Muscle layer of duodenum (tissue), 2 donors: ENCODE data around the gene CD8B2.

ENCODE experiments used
- H3K27ac ChIP-seq: one replicate; pipeline ENCODE4 v1.7.0; 2013; ENCODE audit warnings: mild to moderate bottlenecking, low read length
- H3K27me3 ChIP-seq: one replicate; pipeline ENCODE4 v1.7.0; 2013; ENCODE audit warnings: low read depth, mild to moderate bottlenecking, control low read depth, low read length
- H3K36me3 ChIP-seq, 2 donors: one replicate each; pipeline ENCODE4 v1.7.0; 2013; ENCODE audit warnings: low read length in 2 of 2, control low read depth in 1 of 2, mild to moderate bottlenecking in 1 of 2; ENCODE audit not compliant: insufficient read depth in 2 of 2, control insufficient read depth in 1 of 2
- H3K4me1 ChIP-seq, 2 donors: one replicate each; pipeline ENCODE4 v1.7.0; 2013; ENCODE audit warnings: low read length in 2 of 2, mild to moderate bottlenecking in 2 of 2, control low read depth in 1 of 2, moderate library complexity in 1 of 2; ENCODE audit not compliant: insufficient read depth in 2 of 2, control insufficient read depth in 1 of 2
- H3K4me3 ChIP-seq, 2 donors: one replicate each; pipeline ENCODE4 v1.7.0; 2013; ENCODE audit warnings: low read length in 2 of 2, low read depth in 1 of 2, mild to moderate bottlenecking in 1 of 2
- H3K9me3 ChIP-seq, 2 donors: one replicate each; pipeline ENCODE4 v1.7.0; 2013; ENCODE audit warnings: low read length in 2 of 2, control low read depth in 1 of 2, mild to moderate bottlenecking in 1 of 2; ENCODE audit not compliant: control insufficient read depth in 1 of 2
- donor health status: healthy.

CD8B2 gene

GRCh38 chr2:106516436-106516835, 29.3 kb downstream of the CD8B2 start:
- Histone ChIP-seq H3K27me3 (no peaks in the 10 kb centered on the region), H3K36me3 (no peaks in the 10 kb centered on the region), H3K4me1 (no peaks in the 10 kb centered on the region), H3K27ac (no peak overlapping the region), H3K4me3 (no peak overlapping the region), H3K9me3 (no peaks in the 10 kb centered on the region)

- no peaks in the 10 kb centered on the region for H3K27me3 ChIP-seq
- H3K36me3 ChIP-seq, result no peaks in the 10 kb centered on the region
- H3K27ac ChIP-seq, result no peak overlapping the region
- no peaks in the 10 kb centered on the region for H3K9me3 ChIP-seq
- no peak overlapping the region for H3K4me3 ChIP-seq
- H3K4me1 ChIP-seq, result no peaks in the 10 kb centered on the region
Measured at GRCh38 chr2:106516864-106517263, 29.7 kb downstream of the CD8B2 start.

- Histone ChIP-seq H3K36me3 (no peaks in the 10 kb centered on the region), H3K4me3 (no peak overlapping the region), H3K4me1 (no peaks in the 10 kb centered on the region), H3K9me3 (no peaks in the 10 kb centered on the region), H3K27ac (no peak overlapping the region), H3K27me3 (no peaks in the 10 kb centered on the region)
Measured at GRCh38 chr2:106517329-106517728, 30.2 kb downstream of the CD8B2 start.

- Histone ChIP-seq H3K9me3 (no peaks in the 10 kb centered on the region), H3K4me1 (no peaks in the 10 kb centered on the region), H3K36me3 (no peaks in the 10 kb centered on the region), H3K4me3 (no peak overlapping the region), H3K27me3 (no peaks in the 10 kb centered on the region), H3K27ac (no peak overlapping the region)
Measured at GRCh38 chr2:106519767-106520166, 32.6 kb downstream of the CD8B2 start.

GRCh38 chr2:106521016-106521415, 33.9 kb downstream of the CD8B2 start:
- H3K27ac ChIP-seq, result no peak overlapping the region
- H3K9me3 ChIP-seq, result no peaks in the 10 kb centered on the region
- no peaks in the 10 kb centered on the region for H3K36me3 ChIP-seq
- H3K4me1 ChIP-seq, result no peaks in the 10 kb centered on the region
- H3K4me3 ChIP-seq, result no peak overlapping the region
- H3K27me3 ChIP-seq, result no peaks in the 10 kb centered on the region

- Histone ChIP-seq H3K9me3 (no peaks in the 10 kb centered on the region), H3K27ac (no peak overlapping the region), H3K4me1 (no peaks in the 10 kb centered on the region), H3K36me3 (no peaks in the 10 kb centered on the region), H3K27me3 (no peaks in the 10 kb centered on the region), H3K4me3 (no peak overlapping the region)
Measured at GRCh38 chr2:106523976-106524665, 37.0 kb downstream of the CD8B2 start.

- Histone ChIP-seq H3K9me3 (no peaks in the 10 kb centered on the region), H3K4me3 (no peak overlapping the region), H3K4me1 (no peaks in the 10 kb centered on the region), H3K36me3 (no peaks in the 10 kb centered on the region), H3K27ac (no peak overlapping the region), H3K27me3 (no peaks in the 10 kb centered on the region)
Measured at GRCh38 chr2:106530866-106531265, 43.7 kb downstream of the CD8B2 start.

- no peak overlapping the region for H3K27ac ChIP-seq
- H3K4me3 ChIP-seq, result no peak overlapping the region
- H3K4me1 ChIP-seq, result no peaks in the 10 kb centered on the region
- H3K27me3 ChIP-seq, result no peaks in the 10 kb centered on the region
- H3K9me3 ChIP-seq, result no peaks in the 10 kb centered on the region
- no peaks in the 10 kb centered on the region for H3K36me3 ChIP-seq
Measured at GRCh38 chr2:106531676-106532214, 44.6 kb downstream of the CD8B2 start.

- H3K4me1 ChIP-seq, result no peaks in the 10 kb centered on the region
- no peaks in the 10 kb centered on the region for H3K27me3 ChIP-seq
- H3K9me3 ChIP-seq, result no peaks in the 10 kb centered on the region
- H3K4me3 ChIP-seq, result no peak overlapping the region
- no peaks in the 10 kb centered on the region for H3K36me3 ChIP-seq
- H3K27ac ChIP-seq, result no peak overlapping the region
Measured at GRCh38 chr2:106532236-106532635, 45.1 kb downstream of the CD8B2 start.

GRCh38 chr2:106534471-106534870, 47.3 kb downstream of the CD8B2 start:
- no peaks in the 10 kb centered on the region for H3K4me1 ChIP-seq
- H3K27ac ChIP-seq, result no peak overlapping the region
- H3K27me3 ChIP-seq, result no peaks in the 10 kb centered on the region
- H3K36me3 ChIP-seq, result no peaks in the 10 kb centered on the region
- H3K9me3 ChIP-seq, result no peaks in the 10 kb centered on the region
- no peak overlapping the region for H3K4me3 ChIP-seq

- Histone ChIP-seq H3K4me1 (no peaks in the 10 kb centered on the region), H3K4me3 (no peak overlapping the region), H3K27ac (no peak overlapping the region), H3K9me3 (no peaks in the 10 kb centered on the region), H3K36me3 (no peaks in the 10 kb centered on the region), H3K27me3 (no peaks in the 10 kb centered on the region)
Measured at GRCh38 chr2:106536490-106536889, 49.3 kb downstream of the CD8B2 start.

- no peaks in the 10 kb centered on the region for H3K4me1 ChIP-seq
- H3K36me3 ChIP-seq, result no peaks in the 10 kb centered on the region
- no peaks in the 10 kb centered on the region for H3K9me3 ChIP-seq
- H3K4me3 ChIP-seq, result no peak overlapping the region
- H3K27ac ChIP-seq, result no peak overlapping the region
- H3K27me3 ChIP-seq, result no peaks in the 10 kb centered on the region
Measured at GRCh38 chr2:106537047-106537446, 49.9 kb downstream of the CD8B2 start.
